ENCODE results near the gene ISG20L2. TPM values are rescaled to one million over a fixed set of nuclear protein-coding genes. Genes with fewer than 3 reads are reported as not detected.

ISG20L2 gene
- total RNA-seq, 6 donors from 2014 or later = 10.8 to 38.8 (median 22.9) TPM

DNA sequence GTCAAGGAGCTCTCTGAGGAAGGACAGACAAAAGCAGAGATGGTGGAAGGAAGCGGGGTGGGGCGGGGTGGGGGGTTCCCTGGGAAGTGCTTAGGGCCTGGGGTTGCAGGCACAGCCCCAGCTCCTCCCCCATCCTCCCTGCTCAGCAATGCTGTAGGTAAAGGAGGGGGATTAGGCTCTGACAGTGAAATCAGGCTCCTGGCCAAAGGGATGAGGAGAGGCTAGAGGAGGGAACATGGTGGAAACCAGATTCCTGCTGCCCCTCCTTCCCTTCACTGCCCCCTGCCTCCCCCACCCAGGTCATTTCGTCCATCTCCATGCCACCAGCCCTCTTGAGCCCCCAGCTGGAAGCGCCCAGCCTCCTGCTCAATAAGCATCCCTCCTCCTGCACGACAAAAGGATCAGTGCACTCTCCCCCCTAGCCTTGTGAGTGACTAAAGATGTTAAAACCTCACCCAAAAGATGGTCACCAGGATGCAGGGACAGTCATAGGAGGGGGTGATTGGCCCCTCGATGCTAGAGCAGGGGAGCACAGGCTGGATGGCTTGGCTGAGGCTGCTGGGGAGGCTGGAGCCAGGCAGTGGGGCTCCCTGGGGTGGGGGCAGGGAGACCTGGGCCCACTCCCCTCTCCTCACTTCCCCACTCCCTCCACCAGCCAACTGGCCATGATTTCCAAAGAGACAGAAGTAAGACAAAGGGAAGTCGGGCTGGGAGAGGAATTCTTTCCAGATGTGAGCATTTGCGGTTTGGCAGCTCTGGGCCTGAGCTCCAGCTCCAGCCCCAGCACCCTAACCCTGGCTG lies 20.9 kb downstream of the ISG20L2 start:
- H3K4me3 ChIP-seq = no peak overlapping the region
- DNase-seq = peak in 1 of 2 donors; percentile 39
- ATAC-seq (ENCODE audit: low FRiP score in 2 of 2) = peak in 1 of 2 donors; percentile 35
- H3K4me1 ChIP-seq = peaks cover 27 to 30% (median 29%) of the 10 kb centered on the region in 4 donors
- peaks cover 0 to 29% (median 11%) of the 10 kb centered on the region in 4 donors for H3K27me3 ChIP-seq
- WGBS, 2 donors = 59 to 64% methylated on average over 8 of the region's 8 CpGs
- TF ChIP-seq EP300 (IDR thresholded peaks at IDR 0.05) = no peak
- no peak for TF ChIP-seq POLR2AphosphoS5 (IDR thresholded peaks at IDR 0.05)
- TF ChIP-seq POLR2A (IDR thresholded peaks at IDR 0.05) = no peak
- TF ChIP-seq, protein P1, sequence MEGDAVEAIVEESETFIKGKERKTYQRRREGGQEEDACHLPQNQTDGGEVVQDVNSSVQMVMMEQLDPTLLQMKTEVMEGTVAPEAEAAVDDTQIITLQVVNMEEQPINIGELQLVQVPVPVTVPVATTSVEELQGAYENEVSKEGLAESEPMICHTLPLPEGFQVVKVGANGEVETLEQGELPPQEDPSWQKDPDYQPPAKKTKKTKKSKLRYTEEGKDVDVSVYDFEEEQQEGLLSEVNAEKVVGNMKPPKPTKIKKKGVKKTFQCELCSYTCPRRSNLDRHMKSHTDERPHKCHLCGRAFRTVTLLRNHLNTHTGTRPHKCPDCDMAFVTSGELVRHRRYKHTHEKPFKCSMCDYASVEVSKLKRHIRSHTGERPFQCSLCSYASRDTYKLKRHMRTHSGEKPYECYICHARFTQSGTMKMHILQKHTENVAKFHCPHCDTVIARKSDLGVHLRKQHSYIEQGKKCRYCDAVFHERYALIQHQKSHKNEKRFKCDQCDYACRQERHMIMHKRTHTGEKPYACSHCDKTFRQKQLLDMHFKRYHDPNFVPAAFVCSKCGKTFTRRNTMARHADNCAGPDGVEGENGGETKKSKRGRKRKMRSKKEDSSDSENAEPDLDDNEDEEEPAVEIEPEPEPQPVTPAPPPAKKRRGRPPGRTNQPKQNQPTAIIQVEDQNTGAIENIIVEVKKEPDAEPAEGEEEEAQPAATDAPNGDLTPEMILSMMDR (IDR thresholded peaks at IDR 0.05) = no peak
- H3K9me3 ChIP-seq = no peaks in the 10 kb centered on the region
- H3K36me3 ChIP-seq = no peaks in the 10 kb centered on the region
- no peak overlapping the region for H3K27ac ChIP-seq

DNA sequence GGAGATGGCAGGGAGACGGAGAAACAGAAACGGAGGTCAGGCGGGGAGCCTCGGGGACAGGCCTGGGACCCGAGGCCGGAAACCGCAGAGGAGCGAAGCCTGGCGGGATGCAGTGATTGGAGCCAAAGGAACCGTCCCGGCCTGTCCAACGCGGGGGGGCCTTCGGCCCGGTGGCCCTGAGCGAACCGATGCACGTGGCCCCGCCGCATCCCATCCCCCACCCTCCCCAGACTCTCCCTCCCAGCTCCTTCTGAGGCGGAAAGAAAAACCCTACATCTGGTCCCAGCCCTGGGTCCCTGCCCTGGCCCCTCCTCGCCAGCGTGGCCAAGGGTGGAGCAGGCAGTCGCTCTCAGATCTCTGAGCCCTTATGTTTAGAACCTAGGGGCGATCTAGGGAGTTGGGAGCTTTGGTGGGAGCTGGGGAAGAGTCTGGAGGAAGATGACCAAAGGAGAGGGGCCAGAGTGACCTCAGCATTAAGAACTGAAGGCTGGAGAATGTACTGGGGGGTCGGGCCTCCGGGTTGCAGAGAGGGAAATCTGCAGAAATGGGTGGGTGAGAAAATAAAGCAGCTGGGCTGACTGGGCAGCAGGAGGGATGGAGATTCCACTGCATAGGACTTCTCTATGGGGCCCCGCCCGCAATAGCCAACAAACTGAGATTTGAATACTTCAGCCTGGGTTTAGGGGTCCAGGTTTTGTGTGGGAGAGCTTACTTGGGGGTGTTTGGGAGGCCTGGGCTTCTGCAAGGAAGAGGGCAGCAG lies 21.7 kb downstream of the ISG20L2 start:
- Histone ChIP-seq H3K36me3 (no peaks in the 10 kb centered on the region), H3K9me3 (no peaks in the 10 kb centered on the region), H3K4me3 (peak overlapping the region; percentile 9 to 45 (median 38)), H3K27me3 (peaks cover 0 to 29% (median 11%) of the 10 kb centered on the region in 4 donors), H3K27ac (peak overlapping the region in 2 of 4 donors; percentile 39 to 56), H3K4me1 (peaks cover 27 to 30% (median 29%) of the 10 kb centered on the region in 4 donors)
- TF ChIP-seq POLR2A (IDR thresholded peaks at IDR 0.05) (no peak), EP300 (IDR thresholded peaks at IDR 0.05) (no peak), POLR2AphosphoS5 (IDR thresholded peaks at IDR 0.05) (no peak)
- TF ChIP-seq, protein P1 (IDR thresholded peaks at IDR 0.05) = no peak
- ATAC-seq (ENCODE audit: low FRiP score in 2 of 2) (peak; percentile 31 to 76), DNase-seq (peak; percentile 35 to 89)
- 7 to 15% methylated on average over 11 to 26 of the region's 29 CpGs for WGBS, 2 donors

DNA sequence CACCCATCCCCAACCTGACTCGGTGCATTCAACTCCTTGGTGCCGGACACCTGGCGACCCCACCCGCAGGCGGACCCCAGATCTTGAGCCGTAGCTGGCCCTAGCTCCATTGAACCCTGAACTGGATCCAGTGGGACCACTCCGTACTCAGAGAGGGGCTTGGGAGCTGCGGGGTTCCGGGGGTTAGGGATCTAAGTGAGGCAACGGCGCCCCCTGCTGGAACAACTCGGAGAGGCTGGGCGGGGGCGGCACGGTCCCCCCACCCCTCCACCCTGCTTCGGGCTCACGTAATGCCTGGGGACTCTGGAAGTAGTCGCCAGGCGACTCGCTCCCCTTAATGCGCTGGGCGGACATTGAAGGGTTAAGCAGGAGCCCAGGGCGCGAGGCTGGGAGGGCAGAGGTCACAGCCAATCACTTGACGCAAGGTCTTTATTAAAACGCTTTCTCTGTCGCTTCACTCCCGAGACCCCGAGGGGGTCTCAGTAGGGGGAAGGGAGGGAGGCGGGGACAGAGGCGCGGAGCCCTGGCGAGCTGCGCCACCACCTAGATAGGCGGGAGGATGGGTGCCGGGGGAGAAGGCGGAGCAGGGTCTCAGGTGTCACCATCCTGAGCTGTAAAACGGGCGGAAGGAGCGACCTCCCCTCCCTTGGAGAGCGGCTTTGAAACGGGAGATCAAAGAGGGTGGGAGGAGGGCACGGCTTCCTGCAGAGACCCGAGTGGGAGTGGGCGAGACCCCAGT lies 22.5 kb downstream of the ISG20L2 start:
- peak overlapping the region in 2 of 4 donors; percentile 39 to 56 for H3K27ac ChIP-seq
- H3K27me3 ChIP-seq = peaks cover 0 to 29% (median 11%) of the 10 kb centered on the region in 4 donors
- TF ChIP-seq, protein P1 (IDR thresholded peaks at IDR 0.05) = peak; percentile 66 to 83 (median 72)
- TF ChIP-seq POLR2AphosphoS5 (IDR thresholded peaks at IDR 0.05) = no peak
- no peaks in the 10 kb centered on the region for H3K36me3 ChIP-seq
- peak overlapping the region; percentile 9 to 45 (median 38) for H3K4me3 ChIP-seq
- WGBS, 2 donors = 2% methylated on average over 23 to 38 of the region's 45 CpGs
- DNase-seq (peak; percentile 56 to 89), ATAC-seq (ENCODE audit: low FRiP score in 2 of 2) (peak; percentile 54 to 75)
- H3K4me1 ChIP-seq = peaks cover 27 to 30% (median 29%) of the 10 kb centered on the region in 4 donors
- no peaks in the 10 kb centered on the region for H3K9me3 ChIP-seq

DNA sequence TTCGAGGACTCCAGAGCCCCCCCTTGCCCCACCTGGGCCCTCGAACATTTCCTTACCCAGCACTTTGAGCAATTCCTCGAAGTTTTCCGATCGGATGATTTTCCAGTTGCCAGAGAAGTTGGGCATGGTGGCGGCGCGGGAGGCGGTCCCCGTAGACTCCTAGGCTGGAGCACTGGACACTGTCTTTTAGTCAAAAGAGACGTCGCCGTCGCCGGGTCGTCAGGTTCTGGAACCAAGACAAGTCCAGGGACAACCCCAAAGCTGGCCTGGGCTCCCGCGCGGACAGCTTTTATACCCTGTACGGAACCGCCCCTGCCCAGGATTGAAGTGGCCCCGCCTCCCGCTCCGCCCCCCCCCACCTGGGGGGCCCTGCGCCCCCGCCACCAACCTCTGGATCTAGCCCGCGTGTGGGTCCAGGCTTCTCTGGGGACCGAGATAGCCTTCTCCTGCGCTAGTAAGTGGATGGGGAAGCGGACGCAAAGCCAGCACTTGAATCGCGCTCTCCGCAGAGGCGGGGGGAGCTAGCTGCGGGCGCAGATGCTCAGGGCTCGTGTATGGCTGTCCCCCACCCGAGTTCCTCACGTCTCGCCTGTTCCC lies 23.1 kb downstream of the ISG20L2 start, which contains the start of gene CRABP2:
Gene CRABP2 (minus strand): TSS at position 263 of the 597 bp plus-strand sequence. CDS start 137 bp downstream, at position 126.
- Histone ChIP-seq H3K4me1 (peaks cover 27 to 30% (median 29%) of the 10 kb centered on the region in 4 donors), H3K4me3 (peak within 1 kb of the TSS; percentile 9 to 45 (median 38)), H3K36me3 (no peaks in the 10 kb centered on the region), H3K9me3 (no peaks in the 10 kb centered on the region), H3K27me3 (peaks cover 0 to 29% (median 11%) of the 10 kb centered on the region in 4 donors), H3K27ac (peak within 1 kb of the TSS in 2 of 4 donors; percentile 39 to 56)
- DNase-seq (peak in 1 of 2 donors; percentile 86), ATAC-seq (ENCODE audit: low FRiP score in 2 of 2) (peak in 1 of 2 donors; percentile 34)
- no peak for TF ChIP-seq POLR2A (IDR thresholded peaks at IDR 0.05)
- WGBS, 2 donors = 2 to 4% methylated on average over 4 to 31 of the region's 42 CpGs
